ENCODE measurements around the gene ITM2C.

DNA sequence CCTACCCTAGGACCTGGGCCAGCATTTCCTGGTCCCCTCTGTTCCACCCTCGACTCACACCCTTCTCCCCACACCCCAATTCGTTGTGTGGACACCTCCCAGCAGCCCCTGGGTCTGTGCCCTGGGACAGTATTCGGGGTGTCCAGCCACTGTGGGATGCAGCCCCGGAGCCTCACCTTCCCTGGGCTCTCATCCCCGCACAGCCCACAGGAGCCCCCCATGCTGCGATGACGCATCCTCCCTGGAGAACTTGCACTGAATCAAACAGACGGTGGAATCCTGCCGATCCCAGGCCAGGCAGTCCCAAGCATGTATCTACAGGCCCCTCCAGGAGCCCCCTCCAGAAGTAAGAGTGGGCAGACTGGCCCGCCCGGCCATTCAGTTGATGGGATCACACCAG lies 9.7 kb downstream of the ITM2C start:
- TF ChIP-seq TEAD4 (IDR thresholded peaks at IDR 0.05) (no peak), YY1 (IDR thresholded peaks at IDR 0.05; ENCODE audit: low read depth) (no peak), EP300 (IDR thresholded peaks at IDR 0.05; ENCODE audit: borderline replicate concordance) (no peak), CREB1 (IDR thresholded peaks at IDR 0.05; ENCODE audit: low read depth) (no peak), NFIC (IDR thresholded peaks at IDR 0.05) (no peak), TCF12 (IDR thresholded peaks at IDR 0.05; ENCODE audit: low read depth) (no peak), EGR1 (IDR thresholded peaks at IDR 0.05) (no peak), CEBPB (IDR thresholded peaks at IDR 0.05) (no peak), RAD21 (IDR thresholded peaks at IDR 0.05; ENCODE audit: low read depth) (no peak), FOXM1 (IDR thresholded peaks at IDR 0.05; ENCODE audit: borderline replicate concordance, low read depth) (no peak)
- TF ChIP-seq, protein P1, sequence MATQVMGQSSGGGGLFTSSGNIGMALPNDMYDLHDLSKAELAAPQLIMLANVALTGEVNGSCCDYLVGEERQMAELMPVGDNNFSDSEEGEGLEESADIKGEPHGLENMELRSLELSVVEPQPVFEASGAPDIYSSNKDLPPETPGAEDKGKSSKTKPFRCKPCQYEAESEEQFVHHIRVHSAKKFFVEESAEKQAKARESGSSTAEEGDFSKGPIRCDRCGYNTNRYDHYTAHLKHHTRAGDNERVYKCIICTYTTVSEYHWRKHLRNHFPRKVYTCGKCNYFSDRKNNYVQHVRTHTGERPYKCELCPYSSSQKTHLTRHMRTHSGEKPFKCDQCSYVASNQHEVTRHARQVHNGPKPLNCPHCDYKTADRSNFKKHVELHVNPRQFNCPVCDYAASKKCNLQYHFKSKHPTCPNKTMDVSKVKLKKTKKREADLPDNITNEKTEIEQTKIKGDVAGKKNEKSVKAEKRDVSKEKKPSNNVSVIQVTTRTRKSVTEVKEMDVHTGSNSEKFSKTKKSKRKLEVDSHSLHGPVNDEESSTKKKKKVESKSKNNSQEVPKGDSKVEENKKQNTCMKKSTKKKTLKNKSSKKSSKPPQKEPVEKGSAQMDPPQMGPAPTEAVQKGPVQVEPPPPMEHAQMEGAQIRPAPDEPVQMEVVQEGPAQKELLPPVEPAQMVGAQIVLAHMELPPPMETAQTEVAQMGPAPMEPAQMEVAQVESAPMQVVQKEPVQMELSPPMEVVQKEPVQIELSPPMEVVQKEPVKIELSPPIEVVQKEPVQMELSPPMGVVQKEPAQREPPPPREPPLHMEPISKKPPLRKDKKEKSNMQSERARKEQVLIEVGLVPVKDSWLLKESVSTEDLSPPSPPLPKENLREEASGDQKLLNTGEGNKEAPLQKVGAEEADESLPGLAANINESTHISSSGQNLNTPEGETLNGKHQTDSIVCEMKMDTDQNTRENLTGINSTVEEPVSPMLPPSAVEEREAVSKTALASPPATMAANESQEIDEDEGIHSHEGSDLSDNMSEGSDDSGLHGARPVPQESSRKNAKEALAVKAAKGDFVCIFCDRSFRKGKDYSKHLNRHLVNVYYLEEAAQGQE (IDR thresholded peaks at IDR 0.05; ENCODE audit: low read depth): no peak
- TF ChIP-seq, protein P2, sequence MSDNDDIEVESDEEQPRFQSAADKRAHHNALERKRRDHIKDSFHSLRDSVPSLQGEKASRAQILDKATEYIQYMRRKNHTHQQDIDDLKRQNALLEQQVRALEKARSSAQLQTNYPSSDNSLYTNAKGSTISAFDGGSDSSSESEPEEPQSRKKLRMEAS (IDR thresholded peaks at IDR 0.05): no peak

Data from Ishikawa (cell line).